Loucy (cell line): ENCODE results near the gene NCOA6.

ENCODE experiments used
- EZH2phosphoT487 ChIP-seq: fragments of 200-600 bp; IDR thresholded peaks from 2 replicates; pipeline ENCODE4 v1.6.1; 2018; ENCODE audit warnings: antibody characterized with exemption, mild to moderate bottlenecking, moderate library complexity, borderline replicate concordance
- TF ChIP-seq, protein P1 (sequence below): fragments of 200-600 bp; sonication (generic); conservative IDR thresholded peaks from 2 replicates; pipeline ENCODE4 v1.5.1; 2014; ENCODE audit warnings: mild to moderate bottlenecking, antibody characterized with exemption, low read length

DNA sequence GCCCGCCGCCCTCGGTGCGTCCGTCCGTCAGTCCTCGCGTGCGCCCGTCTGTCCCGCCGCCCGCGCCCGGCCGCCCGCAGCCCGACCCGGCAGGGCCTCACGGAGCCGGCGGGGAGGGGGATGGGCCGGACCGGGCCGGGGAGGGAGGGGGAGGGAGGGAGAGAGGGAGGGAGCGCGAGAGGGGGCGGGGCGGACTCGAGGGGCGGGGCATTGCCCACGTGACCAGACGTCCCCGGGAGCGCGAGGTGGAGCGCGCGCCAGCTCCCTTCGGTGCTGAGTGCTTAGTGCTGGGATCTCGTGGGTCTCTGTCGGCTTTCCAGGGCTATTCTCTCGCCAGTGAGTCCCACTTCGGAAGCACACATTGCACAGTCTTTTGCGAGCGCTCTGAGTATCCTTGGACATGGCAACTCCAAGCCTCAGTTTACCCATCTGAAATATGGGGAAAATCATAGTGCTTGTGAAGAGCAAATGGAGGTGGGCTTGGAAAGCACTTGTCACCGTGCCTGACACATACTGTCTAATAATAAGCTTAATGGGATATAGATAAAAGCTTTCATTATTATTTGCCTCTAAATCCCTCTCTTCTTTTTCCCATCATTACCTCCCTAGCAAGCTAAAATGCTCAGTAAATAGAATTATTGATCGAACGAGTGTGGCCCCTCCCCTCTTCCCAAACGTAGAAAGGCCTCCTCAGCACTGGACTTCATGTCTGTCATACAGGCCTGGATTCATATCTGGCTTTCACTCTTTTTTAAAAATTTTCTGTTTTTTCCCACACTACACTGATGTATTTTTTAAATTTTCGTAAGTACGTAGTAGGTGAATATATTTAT is at the start of gene NCOA6:
- TF ChIP-seq, protein P1, sequence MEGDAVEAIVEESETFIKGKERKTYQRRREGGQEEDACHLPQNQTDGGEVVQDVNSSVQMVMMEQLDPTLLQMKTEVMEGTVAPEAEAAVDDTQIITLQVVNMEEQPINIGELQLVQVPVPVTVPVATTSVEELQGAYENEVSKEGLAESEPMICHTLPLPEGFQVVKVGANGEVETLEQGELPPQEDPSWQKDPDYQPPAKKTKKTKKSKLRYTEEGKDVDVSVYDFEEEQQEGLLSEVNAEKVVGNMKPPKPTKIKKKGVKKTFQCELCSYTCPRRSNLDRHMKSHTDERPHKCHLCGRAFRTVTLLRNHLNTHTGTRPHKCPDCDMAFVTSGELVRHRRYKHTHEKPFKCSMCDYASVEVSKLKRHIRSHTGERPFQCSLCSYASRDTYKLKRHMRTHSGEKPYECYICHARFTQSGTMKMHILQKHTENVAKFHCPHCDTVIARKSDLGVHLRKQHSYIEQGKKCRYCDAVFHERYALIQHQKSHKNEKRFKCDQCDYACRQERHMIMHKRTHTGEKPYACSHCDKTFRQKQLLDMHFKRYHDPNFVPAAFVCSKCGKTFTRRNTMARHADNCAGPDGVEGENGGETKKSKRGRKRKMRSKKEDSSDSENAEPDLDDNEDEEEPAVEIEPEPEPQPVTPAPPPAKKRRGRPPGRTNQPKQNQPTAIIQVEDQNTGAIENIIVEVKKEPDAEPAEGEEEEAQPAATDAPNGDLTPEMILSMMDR = no peak
- TF ChIP-seq EZH2phosphoT487 = no peak
